Neural cell (in vitro differentiated cells): Measurements from ENCODE around the gene CLTC. TPM values are rescaled to one million over a fixed set of nuclear protein-coding genes. Genes with fewer than 3 reads are reported as not detected.

Experiments
- H2AFZ ChIP-seq: fragments of 200-600, 300-800 bp; sonication (generic), shearing (Covaris generic); 2 replicates; pipeline ENCODE4 v1.6.0; 2014; ENCODE audit warnings: low read depth, mild to moderate bottlenecking, antibody characterized with exemption, low read length, moderate library complexity
- H3F3A ChIP-seq: fragments of 200-600 bp; shearing (Covaris generic); 2 replicates; pipeline ENCODE4 v1.6.1; 2016; ENCODE audit warnings: mild to moderate bottlenecking, moderate library complexity, mixed read lengths, antibody characterized with exemption, low read length; ENCODE audit not compliant: insufficient read depth, poor library complexity, severe bottlenecking
- H3K27ac ChIP-seq: fragments of 200-600, 300-800 bp; sonication (generic), shearing (Covaris generic); 2 replicates; pipeline ENCODE4 v1.5.1; 2014; ENCODE audit warnings: mild to moderate bottlenecking, low read length, moderate library complexity
- H3K27me3 ChIP-seq: fragments of 300-800, 200-600 bp; sonication (generic), shearing (Covaris generic); 2 replicates; pipeline ENCODE4 v1.6.0; 2014; ENCODE audit warnings: mild to moderate bottlenecking, low read depth, low read length, moderate library complexity; ENCODE audit not compliant: insufficient read depth
- H3K36me3 ChIP-seq: fragments of 300-800, 200-600 bp; sonication (generic), shearing (Covaris generic); 2 replicates; pipeline ENCODE4 v1.5.1; 2014; ENCODE audit warnings: mild to moderate bottlenecking, antibody characterized with exemption, low read length, moderate library complexity; ENCODE audit not compliant: insufficient read depth
- H3K4me2 ChIP-seq: fragments of 300-800, 200-600 bp; sonication (generic), shearing (Covaris generic); 2 replicates; pipeline ENCODE4 v1.6.0; 2014; ENCODE audit warnings: mild to moderate bottlenecking, low read length
- H3K4me3 ChIP-seq: fragments of 300-800, 200-600 bp; sonication (generic), shearing (Covaris generic); 2 replicates; pipeline ENCODE4 v1.5.1; 2014; ENCODE audit warnings: mild to moderate bottlenecking, low read length, moderate library complexity
- H3K79me2 ChIP-seq: fragments of 200-600 bp; shearing (Covaris generic); replicated peaks from 2 replicates; pipeline ENCODE4 v1.6.0; 2014; ENCODE audit warnings: mild to moderate bottlenecking, low read length, moderate library complexity; ENCODE audit not compliant: insufficient read depth
- H3K9ac ChIP-seq: fragments of 300-800, 200-600 bp; sonication (generic), shearing (Covaris generic); 2 replicates; pipeline ENCODE4 v1.6.1; 2016; ENCODE audit warnings: mild to moderate bottlenecking, low read length, mixed read lengths
- H3K9me2 ChIP-seq: fragments of 200-600 bp; shearing (Covaris generic); 2 replicates; pipeline ENCODE4 v1.6.1; 2016; ENCODE audit warnings: mild to moderate bottlenecking, low read length, mixed read lengths; ENCODE audit not compliant: insufficient read depth
- H3K9me3 ChIP-seq: fragments of 200-600, 300-800 bp; sonication (generic), shearing (Covaris generic); 2 replicates; pipeline ENCODE4 v1.6.1; 2016; ENCODE audit warnings: mild to moderate bottlenecking, mixed run types, low read length, moderate library complexity, mixed read lengths
- H4K20me1 ChIP-seq: fragments of 200-600 bp; shearing (Covaris generic); 2 replicates; pipeline ENCODE4 v1.6.1; 2016; ENCODE audit warnings: mild to moderate bottlenecking, mixed run types; ENCODE audit not compliant: insufficient read depth
- EP300 ChIP-seq: fragments of 450-650 bp; conservative IDR thresholded peaks from 2 replicates; pipeline ENCODE4 v1.6.1; 2014; ENCODE audit warnings: antibody characterized with exemption, mild to moderate bottlenecking, moderate library complexity; ENCODE audit not compliant: poor library complexity, severe bottlenecking
- EZH2 ChIP-seq: fragments of 200-600, 300-800 bp; shearing (Covaris generic), sonication (generic); IDR thresholded peaks from 2 replicates; pipeline ENCODE4 v1.6.1; 2014; ENCODE audit warnings: antibody characterized with exemption, low read length, borderline replicate concordance, mild to moderate bottlenecking; ENCODE audit not compliant: insufficient read depth, poor library complexity, severe bottlenecking
- MXI1 ChIP-seq: fragments of 450-650 bp; conservative IDR thresholded peaks from 2 replicates; pipeline ENCODE4 v1.6.1; 2014; ENCODE audit warnings: antibody characterized with exemption, mild to moderate bottlenecking; ENCODE audit not compliant: poor library complexity, severe bottlenecking
- POLR2AphosphoS5 ChIP-seq: IDR thresholded peaks from 2 replicates; pipeline ENCODE4 v1.6.1; 2012
- RAD21 ChIP-seq: fragments of 450-650 bp; conservative IDR thresholded peaks from 2 replicates; pipeline ENCODE4 v1.6.1; 2014; ENCODE audit warnings: antibody characterized with exemption, mild to moderate bottlenecking, moderate library complexity
- SMC3 ChIP-seq: fragments of 450-650 bp; conservative IDR thresholded peaks from 2 replicates; pipeline ENCODE4 v1.6.1; 2014; ENCODE audit warnings: antibody characterized with exemption, mild to moderate bottlenecking, moderate library complexity; ENCODE audit not compliant: poor library complexity
- TAF1 ChIP-seq: IDR thresholded peaks from 2 replicates; pipeline ENCODE4 v1.6.1; 2012; ENCODE audit warnings: low read depth
- polyA plus RNA-seq: library from polyadenylated mRNA; depleted of rRNA; stranded (reverse); fragments of >200 nt; gene quantifications from 2 replicates; pipeline ENCODE4 v1.2.3, GENCODE V29; 2014
- TF ChIP-seq, protein P1 (sequence below): fragments of 450-650 bp; IDR thresholded peaks from 2 replicates; pipeline ENCODE4 v1.5.1; 2014; ENCODE audit warnings: antibody characterized with exemption, mild to moderate bottlenecking, moderate library complexity; ENCODE audit not compliant: poor library complexity, severe bottlenecking
- TF ChIP-seq, protein P2 (sequence below): IDR thresholded peaks from 2 replicates; pipeline ENCODE4 v1.6.1; 2012; ENCODE audit warnings: borderline replicate concordance

The CLTC gene
- polyA plus RNA-seq, 1 donor from 2014 or later, result 218 TPM

DNA sequence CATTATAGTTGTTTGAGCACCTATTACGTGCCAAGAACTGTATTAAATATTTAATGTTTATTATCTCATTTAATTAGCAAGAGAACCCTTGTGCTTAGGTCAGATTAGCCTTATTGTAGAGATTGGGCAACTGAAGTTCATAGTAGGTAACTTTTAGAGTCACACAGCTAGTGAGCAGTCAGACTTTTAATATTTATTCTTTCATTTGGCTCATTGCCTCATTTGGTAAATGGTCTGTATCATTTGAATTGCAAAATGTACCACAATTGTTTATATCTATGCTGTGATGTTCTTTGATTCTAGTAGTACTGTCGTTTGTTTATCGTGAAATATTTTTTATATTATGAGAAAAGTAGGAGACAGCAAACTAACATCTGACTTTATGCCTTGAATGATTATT, 7.6 kb downstream of the CLTC start:
- Histone ChIP-seq H3K9ac (no peak overlapping the region), H3K4me3 (no peak overlapping the region), H3K9me2 (no peaks in the 10 kb centered on the region), H3F3A (no peaks in the 10 kb centered on the region), H3K4me2 (no peak overlapping the region), H3K27ac (no peak overlapping the region), H3K9me3 (no peaks in the 10 kb centered on the region), H3K36me3 (no peaks in the 10 kb centered on the region), H4K20me1 (peaks cover under 1% of the 10 kb centered on the region), H2AFZ (no peak overlapping the region), H3K27me3 (no peaks in the 10 kb centered on the region), H3K79me2 (peaks cover 97% of the 10 kb centered on the region)
- TF ChIP-seq, protein P1, sequence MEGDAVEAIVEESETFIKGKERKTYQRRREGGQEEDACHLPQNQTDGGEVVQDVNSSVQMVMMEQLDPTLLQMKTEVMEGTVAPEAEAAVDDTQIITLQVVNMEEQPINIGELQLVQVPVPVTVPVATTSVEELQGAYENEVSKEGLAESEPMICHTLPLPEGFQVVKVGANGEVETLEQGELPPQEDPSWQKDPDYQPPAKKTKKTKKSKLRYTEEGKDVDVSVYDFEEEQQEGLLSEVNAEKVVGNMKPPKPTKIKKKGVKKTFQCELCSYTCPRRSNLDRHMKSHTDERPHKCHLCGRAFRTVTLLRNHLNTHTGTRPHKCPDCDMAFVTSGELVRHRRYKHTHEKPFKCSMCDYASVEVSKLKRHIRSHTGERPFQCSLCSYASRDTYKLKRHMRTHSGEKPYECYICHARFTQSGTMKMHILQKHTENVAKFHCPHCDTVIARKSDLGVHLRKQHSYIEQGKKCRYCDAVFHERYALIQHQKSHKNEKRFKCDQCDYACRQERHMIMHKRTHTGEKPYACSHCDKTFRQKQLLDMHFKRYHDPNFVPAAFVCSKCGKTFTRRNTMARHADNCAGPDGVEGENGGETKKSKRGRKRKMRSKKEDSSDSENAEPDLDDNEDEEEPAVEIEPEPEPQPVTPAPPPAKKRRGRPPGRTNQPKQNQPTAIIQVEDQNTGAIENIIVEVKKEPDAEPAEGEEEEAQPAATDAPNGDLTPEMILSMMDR, result no peak
- no peak for TF ChIP-seq EP300

DNA sequence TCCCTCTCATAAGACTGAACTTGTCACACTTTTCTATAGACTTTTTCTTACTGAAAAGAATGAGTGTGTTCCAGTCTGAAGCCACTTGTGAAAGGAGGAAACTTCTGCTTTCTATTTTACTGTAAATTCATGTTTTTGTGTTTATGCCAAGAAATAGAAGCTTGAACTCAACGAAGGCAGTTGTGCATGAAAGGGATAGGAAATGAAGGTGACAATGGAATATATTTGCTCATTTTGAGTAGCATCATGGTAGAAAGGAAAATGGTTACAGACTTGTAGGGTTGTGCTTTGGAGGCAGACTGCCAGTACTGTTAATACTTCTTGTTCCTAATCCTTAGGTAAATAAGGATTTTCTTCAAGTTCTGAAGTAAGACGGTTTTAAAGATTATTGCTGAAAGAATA, 8.1 kb downstream of the CLTC start:
- no peaks in the 10 kb centered on the region for H3F3A ChIP-seq
- no peak overlapping the region for H3K9ac ChIP-seq
- H3K9me3 ChIP-seq, result no peaks in the 10 kb centered on the region
- TF ChIP-seq MXI1 (no peak), EP300 (no peak), TAF1 (no peak), EZH2 (no peak), POLR2AphosphoS5 (no peak), SMC3 (no peak)
- peaks cover 97% of the 10 kb centered on the region for H3K79me2 ChIP-seq
- H3K9me2 ChIP-seq, result no peaks in the 10 kb centered on the region
- no peak overlapping the region for H2AFZ ChIP-seq
- no peak overlapping the region for H3K27ac ChIP-seq
- H3K4me3 ChIP-seq, result no peak overlapping the region
- H3K36me3 ChIP-seq, result no peaks in the 10 kb centered on the region
- no peaks in the 10 kb centered on the region for H3K27me3 ChIP-seq
- no peaks in the 10 kb centered on the region for H4K20me1 ChIP-seq
- H3K4me2 ChIP-seq, result no peak overlapping the region

DNA sequence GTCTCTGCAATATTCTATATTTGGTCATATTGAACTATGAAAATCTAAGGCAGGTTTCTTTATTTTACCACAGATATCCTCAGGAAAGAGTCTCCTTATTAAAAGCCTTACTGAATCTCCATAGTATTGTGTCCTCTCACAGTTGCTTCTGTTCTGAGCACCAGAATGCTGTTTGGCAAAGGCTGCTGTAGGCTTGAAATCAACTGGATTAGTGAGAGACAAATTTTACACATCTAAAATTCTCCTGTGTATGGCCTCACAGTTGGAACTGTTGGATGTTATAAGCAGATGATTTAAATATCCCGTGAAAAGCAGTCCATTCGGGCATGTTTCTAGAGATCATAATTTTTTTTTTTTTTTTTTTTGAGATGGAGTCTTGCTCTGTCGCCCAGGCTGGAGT, 9.5 kb downstream of the CLTC start:
- Histone ChIP-seq H3K79me2 (peaks cover 85% of the 10 kb centered on the region), H3K27me3 (no peaks in the 10 kb centered on the region), H3K9me2 (no peaks in the 10 kb centered on the region), H2AFZ (no peak overlapping the region), H3F3A (no peaks in the 10 kb centered on the region), H3K4me2 (no peak overlapping the region), H3K4me3 (no peak overlapping the region), H4K20me1 (peaks cover 5% of the 10 kb centered on the region), H3K36me3 (no peaks in the 10 kb centered on the region), H3K9ac (no peak overlapping the region), H3K9me3 (no peaks in the 10 kb centered on the region), H3K27ac (no peak overlapping the region)
- TF ChIP-seq SMC3 (no peak), EZH2 (no peak), RAD21 (no peak)

DNA sequence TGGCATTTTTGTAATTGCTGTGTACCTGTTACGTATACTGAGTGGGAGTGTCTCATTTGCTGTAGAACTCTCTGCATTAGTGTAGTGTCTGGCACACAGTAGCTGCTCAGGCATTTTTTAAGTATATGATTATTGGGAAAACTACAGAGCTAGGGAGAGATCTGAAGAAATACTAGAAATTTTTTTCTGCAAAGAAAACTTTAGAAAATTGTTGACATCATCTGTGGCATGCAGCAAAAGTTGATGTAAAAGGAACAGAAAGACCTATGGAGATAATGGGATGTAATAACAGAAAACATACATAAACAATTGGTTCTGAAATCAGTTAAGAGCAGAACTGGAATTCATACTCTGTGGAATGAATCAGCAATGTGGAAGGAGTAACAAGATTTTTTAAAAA, 11.6 kb downstream of the CLTC start:
- TF ChIP-seq EP300 (no peak), EZH2 (no peak), TAF1 (no peak), POLR2AphosphoS5 (no peak), SMC3 (no peak), MXI1 (no peak), RAD21 (no peak)
- TF ChIP-seq, protein P2, sequence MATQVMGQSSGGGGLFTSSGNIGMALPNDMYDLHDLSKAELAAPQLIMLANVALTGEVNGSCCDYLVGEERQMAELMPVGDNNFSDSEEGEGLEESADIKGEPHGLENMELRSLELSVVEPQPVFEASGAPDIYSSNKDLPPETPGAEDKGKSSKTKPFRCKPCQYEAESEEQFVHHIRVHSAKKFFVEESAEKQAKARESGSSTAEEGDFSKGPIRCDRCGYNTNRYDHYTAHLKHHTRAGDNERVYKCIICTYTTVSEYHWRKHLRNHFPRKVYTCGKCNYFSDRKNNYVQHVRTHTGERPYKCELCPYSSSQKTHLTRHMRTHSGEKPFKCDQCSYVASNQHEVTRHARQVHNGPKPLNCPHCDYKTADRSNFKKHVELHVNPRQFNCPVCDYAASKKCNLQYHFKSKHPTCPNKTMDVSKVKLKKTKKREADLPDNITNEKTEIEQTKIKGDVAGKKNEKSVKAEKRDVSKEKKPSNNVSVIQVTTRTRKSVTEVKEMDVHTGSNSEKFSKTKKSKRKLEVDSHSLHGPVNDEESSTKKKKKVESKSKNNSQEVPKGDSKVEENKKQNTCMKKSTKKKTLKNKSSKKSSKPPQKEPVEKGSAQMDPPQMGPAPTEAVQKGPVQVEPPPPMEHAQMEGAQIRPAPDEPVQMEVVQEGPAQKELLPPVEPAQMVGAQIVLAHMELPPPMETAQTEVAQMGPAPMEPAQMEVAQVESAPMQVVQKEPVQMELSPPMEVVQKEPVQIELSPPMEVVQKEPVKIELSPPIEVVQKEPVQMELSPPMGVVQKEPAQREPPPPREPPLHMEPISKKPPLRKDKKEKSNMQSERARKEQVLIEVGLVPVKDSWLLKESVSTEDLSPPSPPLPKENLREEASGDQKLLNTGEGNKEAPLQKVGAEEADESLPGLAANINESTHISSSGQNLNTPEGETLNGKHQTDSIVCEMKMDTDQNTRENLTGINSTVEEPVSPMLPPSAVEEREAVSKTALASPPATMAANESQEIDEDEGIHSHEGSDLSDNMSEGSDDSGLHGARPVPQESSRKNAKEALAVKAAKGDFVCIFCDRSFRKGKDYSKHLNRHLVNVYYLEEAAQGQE, result no peak
- TF ChIP-seq, protein P1, result no peak
- H2AFZ ChIP-seq, result no peak overlapping the region
- no peaks in the 10 kb centered on the region for H3F3A ChIP-seq
- H3K4me2 ChIP-seq, result no peak overlapping the region
- H3K9me3 ChIP-seq, result no peaks in the 10 kb centered on the region
- no peaks in the 10 kb centered on the region for H3K36me3 ChIP-seq
- no peak overlapping the region for H3K9ac ChIP-seq
- H4K20me1 ChIP-seq, result peaks cover 14% of the 10 kb centered on the region
- no peak overlapping the region for H3K27ac ChIP-seq
- H3K79me2 ChIP-seq, result peaks cover 68% of the 10 kb centered on the region
- no peak overlapping the region for H3K4me3 ChIP-seq
- H3K27me3 ChIP-seq, result no peaks in the 10 kb centered on the region
- no peaks in the 10 kb centered on the region for H3K9me2 ChIP-seq
